Measurements from ENCODE around the gene DPT.

DNA sequence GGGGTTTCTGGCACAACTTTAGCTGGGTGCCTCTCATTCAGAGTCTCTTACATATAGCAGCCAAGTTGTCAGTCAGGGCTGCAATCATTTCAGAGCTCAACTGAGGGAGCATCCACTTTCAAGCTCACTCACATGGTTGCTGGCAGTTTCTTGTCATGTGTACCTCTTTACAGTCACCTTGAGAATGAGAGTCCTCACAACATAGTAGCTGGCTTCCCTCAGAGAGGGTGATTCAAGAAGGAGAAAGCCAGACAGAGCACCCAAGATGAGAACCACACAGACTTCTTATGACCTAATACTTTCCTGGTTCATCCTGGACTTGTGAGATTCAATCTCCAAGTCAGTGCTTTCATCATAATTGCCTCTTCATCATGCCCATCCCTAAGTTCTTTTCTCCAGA lies 57.2 kb downstream of the DPT start:
- TF ChIP-seq, protein P1, sequence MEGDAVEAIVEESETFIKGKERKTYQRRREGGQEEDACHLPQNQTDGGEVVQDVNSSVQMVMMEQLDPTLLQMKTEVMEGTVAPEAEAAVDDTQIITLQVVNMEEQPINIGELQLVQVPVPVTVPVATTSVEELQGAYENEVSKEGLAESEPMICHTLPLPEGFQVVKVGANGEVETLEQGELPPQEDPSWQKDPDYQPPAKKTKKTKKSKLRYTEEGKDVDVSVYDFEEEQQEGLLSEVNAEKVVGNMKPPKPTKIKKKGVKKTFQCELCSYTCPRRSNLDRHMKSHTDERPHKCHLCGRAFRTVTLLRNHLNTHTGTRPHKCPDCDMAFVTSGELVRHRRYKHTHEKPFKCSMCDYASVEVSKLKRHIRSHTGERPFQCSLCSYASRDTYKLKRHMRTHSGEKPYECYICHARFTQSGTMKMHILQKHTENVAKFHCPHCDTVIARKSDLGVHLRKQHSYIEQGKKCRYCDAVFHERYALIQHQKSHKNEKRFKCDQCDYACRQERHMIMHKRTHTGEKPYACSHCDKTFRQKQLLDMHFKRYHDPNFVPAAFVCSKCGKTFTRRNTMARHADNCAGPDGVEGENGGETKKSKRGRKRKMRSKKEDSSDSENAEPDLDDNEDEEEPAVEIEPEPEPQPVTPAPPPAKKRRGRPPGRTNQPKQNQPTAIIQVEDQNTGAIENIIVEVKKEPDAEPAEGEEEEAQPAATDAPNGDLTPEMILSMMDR (conservative IDR thresholded peaks at IDR 0.05) = no peak
- no peak for TF ChIP-seq ZFX (IDR thresholded peaks at IDR 0.05)
